GM06990 (cell line): Measurements from ENCODE around the gene TRANK1.
"Not testable (repeated sequence)": the region's sequence is repeated elsewhere in the genome, so short reads cannot be mapped to it uniquely, and the experiment has no call there.

Source experiments
- DNase-seq: peaks from one replicate; pipeline ENCODE4 v3.0.0-alpha.2; 2011; ENCODE audit not compliant: insufficient read length; ENCODE audit errors: extremely low read depth
- H3K27me3 ChIP-seq: replicated peaks from 2 replicates; pipeline ENCODE4 v1.6.0; 2011; ENCODE audit warnings: low read length; ENCODE audit not compliant: control insufficient read depth, insufficient read depth
- H3K36me3 ChIP-seq: 2 replicates; pipeline ENCODE4 v1.5.1; 2011; ENCODE audit warnings: low read length; ENCODE audit not compliant: control insufficient read depth, insufficient read depth
- H3K4me3 ChIP-seq: replicated peaks from 2 replicates; pipeline ENCODE4 v1.5.1; 2011; ENCODE audit warnings: low read depth, mild to moderate bottlenecking, control low read depth, low read length
- CTCF ChIP-seq: IDR thresholded peaks from 2 replicates; pipeline ENCODE4 v1.5.1; 2011; ENCODE audit warnings: low read length, control low read depth, mild to moderate bottlenecking, inconsistent platforms; ENCODE audit not compliant: insufficient read depth, poor library complexity, severe bottlenecking

Gene TRANK1

GRCh38 chr3:36941658-36942057 lies 3.2 kb downstream of the TRANK1 start:
- H3K4me3 ChIP-seq = no peak overlapping the region
- no peaks in the 10 kb centered on the region for H3K27me3 ChIP-seq
- no peaks in the 10 kb centered on the region for H3K36me3 ChIP-seq
- DNase-seq = no peak
- no peak for TF ChIP-seq CTCF

- H3K27me3 ChIP-seq = no peaks in the 10 kb centered on the region
- H3K36me3 ChIP-seq = no peaks in the 10 kb centered on the region
- DNase-seq = no peak
- no peak overlapping the region for H3K4me3 ChIP-seq
- TF ChIP-seq CTCF = no peak
Observed at GRCh38 chr3:36941162-36941561, 3.7 kb downstream of the TRANK1 start.

GRCh38 chr3:36937492-36937891 lies 7.4 kb downstream of the TRANK1 start:
- Histone ChIP-seq H3K27me3 (no peaks in the 10 kb centered on the region), H3K36me3 (no peaks in the 10 kb centered on the region), H3K4me3 (no peak overlapping the region)
- TF ChIP-seq CTCF = no peak
- no peak for DNase-seq

- Histone ChIP-seq H3K27me3 (no peaks in the 10 kb centered on the region), H3K4me3 (no peak overlapping the region), H3K36me3 (no peaks in the 10 kb centered on the region)
- DNase-seq = no peak
- TF ChIP-seq CTCF = no peak
Observed at GRCh38 chr3:36933540-36934296, 11.1 kb downstream of the TRANK1 start.

GRCh38 chr3:36931424-36931823 lies 13.4 kb downstream of the TRANK1 start:
- not testable (repeated sequence) for DNase-seq, H3K4me3 ChIP-seq, H3K36me3 ChIP-seq, H3K27me3 ChIP-seq

GRCh38 chr3:36928220-36928619 lies 16.6 kb downstream of the TRANK1 start:
- Histone ChIP-seq H3K27me3 (no peaks in the 10 kb centered on the region), H3K36me3 (no peaks in the 10 kb centered on the region), H3K4me3 (no peak overlapping the region)
- DNase-seq = no peak
- TF ChIP-seq CTCF = no peak
